Thyroid gland (tissue), 4 donors: ENCODE results near the gene MSANTD7. TPM values are rescaled to one million over a fixed set of nuclear protein-coding genes. Genes with fewer than 3 reads are reported as not detected.

ENCODE experiments used
- DNase-seq, 2 donors: peaks; one replicate each; pipeline ENCODE4 v3.0.0-alpha.2; 2019
- H3K27ac ChIP-seq, 3 donors: fragments of 200-600 bp; sonication (generic); 1 replicate in 2 of 3; 2 replicates in 1 of 3; pipeline ENCODE4 v1.5.1; 2016 to 2019; ENCODE audit warnings: mild to moderate bottlenecking in 1 of 3, moderate library complexity in 1 of 3
- H3K27me3 ChIP-seq: fragments of 200-600 bp; sonication (generic); one replicate; pipeline ENCODE4 v1.5.1; 2019
- H3K36me3 ChIP-seq, 2 donors: fragments of 200-600 bp; sonication (generic); one replicate each; pipeline ENCODE4 v1.5.1; 2016 to 2019
- H3K4me1 ChIP-seq, 2 donors: fragments of 200-600 bp; sonication (generic); one replicate each; pipeline ENCODE4 v1.5.1; 2017 to 2019
- H3K4me3 ChIP-seq, 3 donors: fragments of 200-600 bp; sonication (generic); replicated peaks in 1 of 3; 1 replicate in 2 of 3; 2 replicates in 1 of 3; pipeline ENCODE4 v1.5.1; 2016; ENCODE audit warnings: mild to moderate bottlenecking in 1 of 3
- H3K9me3 ChIP-seq: fragments of 200-600 bp; sonication (generic); one replicate; pipeline ENCODE4 v1.5.1; 2017
- POLR2A ChIP-seq, 2 donors: fragments of 450-650 bp; IDR thresholded peaks; one replicate each; pipeline ENCODE4 v1.6.1; 2017; ENCODE audit warnings: antibody characterized with exemption in 2 of 2, mild to moderate bottlenecking in 2 of 2, moderate library complexity in 1 of 2
- WGBS, 2 donors: methylation state at CpG; one replicate each; pipeline ENCODE4 v1.1.5; 2017; 5-methylcytosine and 5-hydroxymethylcytosine counted together
- intact Hi-C: fragments of 100-400 bp; cut with DNase I; formaldehyde crosslinking; loops from one replicate; pipeline ENCODE4 v1.15.1; 2023
- total RNA-seq, 4 donors: library from RNA; depleted of rRNA; stranded (reverse); fragments of >200 nt; gene quantifications; one replicate each; pipeline ENCODE4 v1.2.3, GENCODE V29; 2016
- TF ChIP-seq, protein P1 (sequence below), 6 experiments: fragments of 200-600 bp in 3 of 6; fragments of 450-650 bp in 3 of 6; sonication (generic) in 3 of 6; IDR thresholded peaks; one replicate each; pipeline ENCODE4 v1.5.1; 2016 to 2019; ENCODE audit warnings: antibody characterized with exemption in 6 of 6, mild to moderate bottlenecking in 2 of 6, inconsistent platforms in 1 of 6, moderate library complexity in 1 of 6

Gene MSANTD7
- total RNA-seq, 4 donors from 2014 or later = 9.0 to 14.6 (median 11.5) TPM

DNA sequence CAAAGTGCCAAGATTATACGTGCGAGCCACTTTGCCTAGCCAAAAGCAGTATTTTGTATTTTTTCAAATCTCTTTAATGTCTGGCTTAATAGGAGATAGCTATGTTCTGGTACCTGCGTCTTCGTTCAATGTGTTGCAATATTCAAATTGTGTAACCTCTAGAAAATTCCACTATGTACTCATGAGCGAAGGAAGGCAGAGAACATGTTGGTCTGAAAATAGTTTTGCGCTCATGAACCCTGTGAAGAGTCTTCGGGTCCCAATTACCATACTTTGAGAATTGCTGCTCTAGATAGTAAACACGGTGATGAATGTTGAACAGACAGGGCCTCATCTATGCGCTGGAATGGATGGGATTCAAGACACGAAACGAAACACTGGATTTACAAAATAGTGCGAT lies 37.8 kb downstream of the MSANTD7 start:
- TF ChIP-seq, protein P1, sequence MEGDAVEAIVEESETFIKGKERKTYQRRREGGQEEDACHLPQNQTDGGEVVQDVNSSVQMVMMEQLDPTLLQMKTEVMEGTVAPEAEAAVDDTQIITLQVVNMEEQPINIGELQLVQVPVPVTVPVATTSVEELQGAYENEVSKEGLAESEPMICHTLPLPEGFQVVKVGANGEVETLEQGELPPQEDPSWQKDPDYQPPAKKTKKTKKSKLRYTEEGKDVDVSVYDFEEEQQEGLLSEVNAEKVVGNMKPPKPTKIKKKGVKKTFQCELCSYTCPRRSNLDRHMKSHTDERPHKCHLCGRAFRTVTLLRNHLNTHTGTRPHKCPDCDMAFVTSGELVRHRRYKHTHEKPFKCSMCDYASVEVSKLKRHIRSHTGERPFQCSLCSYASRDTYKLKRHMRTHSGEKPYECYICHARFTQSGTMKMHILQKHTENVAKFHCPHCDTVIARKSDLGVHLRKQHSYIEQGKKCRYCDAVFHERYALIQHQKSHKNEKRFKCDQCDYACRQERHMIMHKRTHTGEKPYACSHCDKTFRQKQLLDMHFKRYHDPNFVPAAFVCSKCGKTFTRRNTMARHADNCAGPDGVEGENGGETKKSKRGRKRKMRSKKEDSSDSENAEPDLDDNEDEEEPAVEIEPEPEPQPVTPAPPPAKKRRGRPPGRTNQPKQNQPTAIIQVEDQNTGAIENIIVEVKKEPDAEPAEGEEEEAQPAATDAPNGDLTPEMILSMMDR (IDR thresholded peaks at IDR 0.05) = no peak
- no peak for TF ChIP-seq POLR2A (IDR thresholded peaks at IDR 0.05)
- intact Hi-C loops = loop anchor here (5.0 kb wide), 1 partner anchor 216 kb away; no protein-coding TSS in a partner anchor
- H3K9me3 ChIP-seq = no peaks in the 10 kb centered on the region
- H3K27ac ChIP-seq = no peak overlapping the region
- no peak overlapping the region for H3K4me3 ChIP-seq
- H3K4me1 ChIP-seq = peaks cover 9 to 16% of the 10 kb centered on the region in 2 donors
- no peak for DNase-seq
- H3K27me3 ChIP-seq = no peaks in the 10 kb centered on the region
- H3K36me3 ChIP-seq = no peaks in the 10 kb centered on the region
- WGBS, 2 donors = 94 to 97% methylated on average over 12 of the region's 12 CpGs

DNA sequence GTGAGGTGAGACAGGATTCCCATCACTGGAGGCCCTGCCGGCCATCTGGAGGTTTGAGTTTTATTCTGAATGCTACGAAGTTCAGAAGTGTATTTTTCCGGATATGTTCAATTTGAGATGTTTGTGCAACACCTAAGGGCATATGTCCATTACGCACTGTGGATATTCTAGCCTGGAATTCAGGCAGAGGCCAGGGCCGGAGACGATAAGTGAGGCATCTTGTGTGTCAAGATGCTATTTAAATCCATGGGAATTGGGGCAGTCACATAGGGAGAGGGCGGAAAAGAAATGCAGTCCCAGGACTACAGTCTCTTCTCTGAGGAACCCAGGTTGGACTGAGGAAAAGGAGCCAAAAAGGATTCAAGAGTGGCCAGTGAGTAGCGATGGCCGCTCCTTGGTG lies 38.7 kb downstream of the MSANTD7 start:
- no peak for TF ChIP-seq POLR2A (IDR thresholded peaks at IDR 0.05)
- TF ChIP-seq, protein P1 (IDR thresholded peaks at IDR 0.05) = no peak
- H3K27ac ChIP-seq = no peak overlapping the region
- H3K4me3 ChIP-seq = no peak overlapping the region
- H3K9me3 ChIP-seq = no peaks in the 10 kb centered on the region
- no peaks in the 10 kb centered on the region for H3K36me3 ChIP-seq
- H3K27me3 ChIP-seq = no peaks in the 10 kb centered on the region
- DNase-seq = no peak
- intact Hi-C loops = loop anchor here (5.0 kb wide), 1 partner anchor 216 kb away; no protein-coding TSS in a partner anchor
- 84 to 90% methylated on average over 9 of the region's 9 CpGs for WGBS, 2 donors
- H3K4me1 ChIP-seq = peaks cover 9 to 16% of the 10 kb centered on the region in 2 donors

DNA sequence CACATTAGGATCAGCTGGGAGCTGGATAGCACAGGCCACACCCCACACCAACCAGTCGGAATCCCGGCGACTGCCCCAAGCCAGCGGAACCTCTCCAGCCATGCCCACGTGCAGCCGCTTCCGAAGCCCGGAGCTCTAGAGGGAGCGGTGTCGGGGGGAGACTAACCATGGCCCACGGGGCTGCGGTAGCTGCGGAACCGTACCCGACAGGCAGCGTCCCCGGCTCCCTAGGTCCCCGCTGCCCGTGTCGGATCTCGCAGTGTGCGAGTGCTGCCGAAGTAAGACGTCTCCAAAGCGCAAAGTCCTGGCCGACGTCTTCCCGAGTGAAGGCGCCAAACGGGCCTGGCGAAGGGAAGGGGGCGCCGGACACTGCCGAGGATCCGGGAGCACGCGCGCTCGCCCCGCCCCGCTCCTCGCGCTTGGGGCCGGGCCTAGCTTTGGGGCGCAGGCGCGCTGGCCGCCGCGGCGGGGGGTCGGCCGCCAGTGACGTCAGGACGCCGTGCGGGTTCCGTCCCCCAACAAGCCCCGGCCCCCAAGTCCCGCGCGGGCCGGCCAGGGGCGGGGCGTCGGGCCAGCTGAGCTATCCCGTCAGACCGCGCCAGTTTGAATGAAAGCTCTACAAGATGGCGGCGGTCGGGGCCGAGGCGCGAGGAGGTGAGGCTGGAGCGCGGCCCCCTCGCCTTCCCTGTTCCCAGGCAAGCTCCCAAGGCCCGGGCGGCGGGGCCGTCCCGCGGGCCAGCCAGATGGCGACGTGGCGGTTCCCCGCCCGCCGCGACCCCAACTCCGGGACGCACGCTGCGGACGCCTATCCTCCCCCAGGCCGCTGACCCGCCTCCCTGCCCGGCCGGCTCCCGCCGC lies 40.4 kb downstream of the MSANTD7 start, which contains the start of gene SUV39H2:
Gene SUV39H2 (plus strand): TSS at position 601 of the 858 bp plus-strand sequence. CDS start 23 bp downstream, at position 624.
- peak in 1 of 2 donors; percentile 89 for TF ChIP-seq POLR2A (IDR thresholded peaks at IDR 0.05)
- TF ChIP-seq, protein P1 (IDR thresholded peaks at IDR 0.05) = peak in 1 of 6 experiments; percentile 14
- Histone ChIP-seq H3K36me3 (no peaks in the 10 kb centered on the region), H3K27ac (peak within 1 kb of the TSS; percentile 93 to 94 (median 94)), H3K4me3 (peak within 1 kb of the TSS; percentile 83 to 95 (median 93)), H3K4me1 (peaks cover 9 to 16% of the 10 kb centered on the region in 2 donors), H3K27me3 (no peaks in the 10 kb centered on the region), H3K9me3 (no peaks in the 10 kb centered on the region)
- DNase-seq = peak; percentile 96 to 97
- WGBS, 2 donors = 0 to 1% methylated on average over 12 to 26 of the region's 102 CpGs
- intact Hi-C loops = loop anchor here (5.0 kb wide), 1 partner anchor 214 kb away; no protein-coding TSS in a partner anchor

DNA sequence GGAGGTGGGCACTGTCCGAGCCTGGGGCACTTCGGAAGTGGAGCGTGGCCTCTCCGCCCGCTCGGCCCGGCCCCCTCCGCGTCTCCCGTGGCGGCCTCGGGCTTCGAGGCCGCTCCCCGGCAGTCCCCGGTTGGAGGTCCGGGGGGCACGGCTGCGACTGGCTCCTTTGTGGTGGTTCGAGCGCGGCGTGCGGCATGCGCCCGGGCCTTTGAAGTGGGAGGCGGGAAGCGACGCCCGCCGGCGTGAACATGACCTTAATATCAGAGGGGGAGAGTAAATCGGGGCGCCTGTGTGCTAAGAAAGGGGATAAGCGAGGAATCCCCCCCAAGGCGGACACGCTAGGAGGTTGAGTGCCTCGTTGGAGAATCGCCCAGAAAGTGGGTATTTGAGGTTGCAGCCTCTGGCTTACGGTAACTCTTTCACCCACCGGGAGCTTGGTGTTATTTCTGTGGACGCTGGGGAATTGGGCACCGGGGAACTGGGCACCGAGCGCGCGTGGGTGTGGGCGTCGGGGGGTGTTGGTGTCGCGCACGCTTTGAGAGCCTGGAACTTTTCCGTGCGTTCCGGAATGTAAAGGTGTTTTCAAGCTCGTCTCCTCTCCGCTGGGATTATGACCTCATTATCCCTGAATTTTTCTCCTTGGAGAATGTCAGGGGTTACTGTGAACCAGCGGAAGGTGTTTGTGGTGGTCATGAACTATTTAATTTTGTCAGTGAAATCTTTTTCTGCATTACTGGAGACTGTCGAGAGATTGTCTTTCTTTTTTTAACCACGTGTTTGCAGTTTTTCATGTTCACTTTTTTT lies 41.2 kb downstream of the MSANTD7 start:
- no peak for TF ChIP-seq POLR2A (IDR thresholded peaks at IDR 0.05)
- Histone ChIP-seq H3K27ac (peak overlapping the region in 2 of 3 donors; percentile 67 to 94), H3K36me3 (no peaks in the 10 kb centered on the region), H3K9me3 (no peaks in the 10 kb centered on the region), H3K4me1 (peaks cover 9 to 16% of the 10 kb centered on the region in 2 donors), H3K4me3 (peak overlapping the region; percentile 69 to 95 (median 83)), H3K27me3 (no peaks in the 10 kb centered on the region)
- peak; percentile 47 to 57 for DNase-seq
- intact Hi-C loops = loop anchor here (5.0 kb wide), 1 partner anchor 213 kb away; no protein-coding TSS in a partner anchor
- 0 to 1% methylated on average over 30 to 51 of the region's 60 CpGs for WGBS, 2 donors

DNA sequence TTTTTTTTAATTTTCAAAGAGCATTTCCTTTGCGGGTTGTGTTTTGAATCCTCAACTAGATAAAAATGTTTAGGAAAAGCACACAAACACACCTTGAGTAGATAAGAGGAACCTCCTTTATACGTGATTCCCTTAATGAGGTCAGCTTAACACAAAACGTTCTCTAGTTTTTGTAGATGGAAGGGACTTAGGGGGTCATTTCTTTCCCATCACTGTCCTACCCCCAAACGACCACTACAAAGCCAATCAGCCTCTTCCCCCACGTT lies 41.8 kb downstream of the MSANTD7 start:
- no peaks in the 10 kb centered on the region for H3K27me3 ChIP-seq
- no peak overlapping the region for H3K27ac ChIP-seq
- peaks cover 9 to 16% of the 10 kb centered on the region in 2 donors for H3K4me1 ChIP-seq
- intact Hi-C loops = loop anchor here (5.0 kb wide), 1 partner anchor 212 kb away; no protein-coding TSS in a partner anchor
- DNase-seq = no peak
- no peaks in the 10 kb centered on the region for H3K9me3 ChIP-seq
- WGBS, 2 donors = 3 to 4% methylated on average over 5 of the region's 5 CpGs
- H3K4me3 ChIP-seq = no peak overlapping the region
- TF ChIP-seq, protein P1 (IDR thresholded peaks at IDR 0.05) = no peak
- no peak for TF ChIP-seq POLR2A (IDR thresholded peaks at IDR 0.05)
- no peaks in the 10 kb centered on the region for H3K36me3 ChIP-seq
